ENCODE results near the gene PODN. TPM values are rescaled to one million over a fixed set of nuclear protein-coding genes. Genes with fewer than 3 reads are reported as not detected.

Gene PODN
- total RNA-seq, 4 donors from 2014 or later: 5.1 to 107 (median 19.0) TPM

DNA sequence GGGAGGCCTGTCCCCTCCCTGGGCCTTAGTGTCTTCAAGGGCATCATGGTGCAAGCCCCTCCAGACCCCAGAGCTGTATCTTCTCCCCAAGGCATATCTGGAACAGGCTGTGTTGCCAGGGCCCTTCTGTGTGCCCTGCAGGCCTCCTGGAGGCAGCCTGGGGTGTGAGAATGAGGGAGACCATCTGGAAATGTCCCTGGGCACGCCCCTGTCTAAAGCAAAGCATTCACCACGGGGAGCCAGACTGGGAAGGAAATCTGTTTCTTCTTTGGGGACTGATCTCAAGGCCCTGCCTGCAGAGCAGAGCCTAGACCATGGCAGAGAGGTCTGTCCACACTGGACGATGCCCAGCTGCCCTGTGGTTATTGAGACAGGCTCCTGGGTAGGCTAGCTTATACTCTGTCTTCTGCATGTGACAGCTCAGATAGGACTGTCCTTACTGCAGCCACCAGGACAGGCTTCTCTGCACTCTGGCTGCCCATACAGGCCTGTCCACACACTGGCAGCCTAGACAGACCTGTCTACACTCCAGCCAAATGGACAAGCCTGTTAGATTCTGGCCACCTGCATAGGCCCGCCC, 24.6 kb downstream of the PODN start:
- no peak for TF ChIP-seq POLR2A (IDR thresholded peaks at IDR 0.05)
- Histone ChIP-seq H3K4me1 (peaks cover 0 to 16% (median 0%) of the 10 kb centered on the region in 3 donors), H3K9me3 (no peaks in the 10 kb centered on the region), H3K27me3 (no peaks in the 10 kb centered on the region), H3K27ac (no peak overlapping the region), H3K4me3 (no peak overlapping the region), H3K36me3 (peaks cover 0 to 2% (median 0%) of the 10 kb centered on the region in 3 donors)
- 83% methylated on average over 1 of the region's 4 CpGs; no CpG with 5 or more reads in 1 of the 2 donors for WGBS, 2 donors
- DNase-seq: no peak
- intact Hi-C loops (cut with DNase I): no loop called here

DNA sequence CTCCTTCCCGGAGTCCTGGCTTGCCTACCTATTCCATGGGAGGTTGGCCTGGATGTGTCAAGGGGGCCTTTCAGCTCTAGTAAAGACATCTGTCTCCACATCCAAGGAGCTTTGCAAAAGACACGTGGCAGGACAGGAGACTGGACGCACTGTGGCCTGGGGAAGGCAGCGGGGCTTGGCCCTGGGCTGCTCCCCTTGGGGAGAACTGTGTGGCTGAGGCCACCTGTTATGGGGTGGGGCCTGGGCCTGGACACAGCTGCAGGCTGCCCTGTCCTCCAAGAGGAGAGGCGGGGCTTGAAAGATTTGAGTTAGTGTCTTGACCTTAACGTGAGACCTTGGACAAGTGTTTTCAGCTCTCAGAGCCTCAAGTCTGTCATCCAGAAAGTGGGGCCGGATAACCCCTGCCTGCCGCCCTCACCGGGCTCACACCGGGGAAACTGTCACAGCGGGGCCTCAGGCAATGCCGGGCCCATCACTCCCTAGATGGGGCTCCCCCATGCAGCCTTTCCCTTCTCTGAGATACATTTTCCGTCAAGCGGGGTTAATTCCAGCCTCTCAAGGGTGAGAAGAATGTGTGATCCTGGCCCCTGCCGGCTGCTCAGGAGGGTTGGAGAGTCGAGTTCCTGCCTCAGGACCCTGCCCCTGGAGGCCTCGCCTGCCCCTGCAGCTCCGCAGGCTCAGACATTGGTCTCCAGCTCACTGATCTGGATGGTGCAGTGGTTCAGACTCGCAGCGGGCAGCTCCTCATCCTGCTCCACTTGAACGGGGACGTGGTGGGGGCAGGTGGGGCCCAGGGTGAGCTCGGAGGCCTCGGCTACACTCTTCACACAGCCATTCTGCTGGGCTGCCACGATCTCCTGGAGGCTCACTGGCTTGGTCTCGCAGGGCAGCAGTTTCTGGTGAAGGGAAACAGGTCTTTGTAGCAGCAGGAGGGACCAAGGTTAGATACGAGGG, 25.6 kb downstream of the PODN start:
- TF ChIP-seq, protein P1, sequence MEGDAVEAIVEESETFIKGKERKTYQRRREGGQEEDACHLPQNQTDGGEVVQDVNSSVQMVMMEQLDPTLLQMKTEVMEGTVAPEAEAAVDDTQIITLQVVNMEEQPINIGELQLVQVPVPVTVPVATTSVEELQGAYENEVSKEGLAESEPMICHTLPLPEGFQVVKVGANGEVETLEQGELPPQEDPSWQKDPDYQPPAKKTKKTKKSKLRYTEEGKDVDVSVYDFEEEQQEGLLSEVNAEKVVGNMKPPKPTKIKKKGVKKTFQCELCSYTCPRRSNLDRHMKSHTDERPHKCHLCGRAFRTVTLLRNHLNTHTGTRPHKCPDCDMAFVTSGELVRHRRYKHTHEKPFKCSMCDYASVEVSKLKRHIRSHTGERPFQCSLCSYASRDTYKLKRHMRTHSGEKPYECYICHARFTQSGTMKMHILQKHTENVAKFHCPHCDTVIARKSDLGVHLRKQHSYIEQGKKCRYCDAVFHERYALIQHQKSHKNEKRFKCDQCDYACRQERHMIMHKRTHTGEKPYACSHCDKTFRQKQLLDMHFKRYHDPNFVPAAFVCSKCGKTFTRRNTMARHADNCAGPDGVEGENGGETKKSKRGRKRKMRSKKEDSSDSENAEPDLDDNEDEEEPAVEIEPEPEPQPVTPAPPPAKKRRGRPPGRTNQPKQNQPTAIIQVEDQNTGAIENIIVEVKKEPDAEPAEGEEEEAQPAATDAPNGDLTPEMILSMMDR (IDR thresholded peaks at IDR 0.05): no peak
- TF ChIP-seq POLR2A (IDR thresholded peaks at IDR 0.05): no peak
- H3K27ac ChIP-seq: no peak overlapping the region
- no peaks in the 10 kb centered on the region for H3K36me3 ChIP-seq
- H3K27me3 ChIP-seq: no peaks in the 10 kb centered on the region
- intact Hi-C loops (cut with DNase I): no loop called here
- WGBS, 2 donors: 71% methylated on average over 5 to 13 of the region's 27 CpGs
- peaks cover 0 to 16% (median 0%) of the 10 kb centered on the region in 3 donors for H3K4me1 ChIP-seq
- no peak for DNase-seq
- H3K4me3 ChIP-seq: no peak overlapping the region
- H3K9me3 ChIP-seq: no peaks in the 10 kb centered on the region

DNA sequence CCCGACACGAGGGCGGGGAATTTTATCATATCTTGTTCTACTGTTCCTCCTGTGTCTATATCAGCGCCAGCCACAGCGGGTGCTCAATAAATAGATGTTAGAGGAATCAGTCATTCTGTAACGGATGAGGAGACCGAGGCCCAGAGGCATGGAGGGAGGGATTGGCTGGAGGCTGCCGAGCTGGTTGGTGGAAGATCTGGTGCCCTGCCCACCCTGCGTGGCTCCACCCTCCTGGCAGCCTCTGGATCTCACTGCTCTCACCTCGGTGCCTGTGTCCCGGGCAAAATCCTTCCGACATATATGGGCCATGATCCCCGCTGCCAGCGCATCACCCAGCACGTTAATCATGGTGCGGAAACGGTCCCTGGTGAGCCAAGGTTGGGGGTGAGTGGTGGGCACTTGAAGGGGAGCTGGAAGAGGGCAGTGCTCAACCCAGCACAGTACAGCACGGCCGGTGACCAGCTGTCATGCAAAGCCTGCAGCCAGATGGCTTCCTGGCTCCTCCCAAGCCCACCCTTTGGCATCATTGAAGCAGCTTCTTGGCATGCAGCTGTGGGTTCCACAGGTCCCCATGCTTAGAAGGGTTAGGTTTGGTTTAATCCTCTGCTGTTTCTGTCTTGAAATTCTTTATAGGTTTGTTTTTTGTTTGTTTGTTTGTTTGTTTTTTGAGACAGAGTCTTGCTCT, 26.7 kb downstream of the PODN start:
- DNase-seq: no peak

DNA sequence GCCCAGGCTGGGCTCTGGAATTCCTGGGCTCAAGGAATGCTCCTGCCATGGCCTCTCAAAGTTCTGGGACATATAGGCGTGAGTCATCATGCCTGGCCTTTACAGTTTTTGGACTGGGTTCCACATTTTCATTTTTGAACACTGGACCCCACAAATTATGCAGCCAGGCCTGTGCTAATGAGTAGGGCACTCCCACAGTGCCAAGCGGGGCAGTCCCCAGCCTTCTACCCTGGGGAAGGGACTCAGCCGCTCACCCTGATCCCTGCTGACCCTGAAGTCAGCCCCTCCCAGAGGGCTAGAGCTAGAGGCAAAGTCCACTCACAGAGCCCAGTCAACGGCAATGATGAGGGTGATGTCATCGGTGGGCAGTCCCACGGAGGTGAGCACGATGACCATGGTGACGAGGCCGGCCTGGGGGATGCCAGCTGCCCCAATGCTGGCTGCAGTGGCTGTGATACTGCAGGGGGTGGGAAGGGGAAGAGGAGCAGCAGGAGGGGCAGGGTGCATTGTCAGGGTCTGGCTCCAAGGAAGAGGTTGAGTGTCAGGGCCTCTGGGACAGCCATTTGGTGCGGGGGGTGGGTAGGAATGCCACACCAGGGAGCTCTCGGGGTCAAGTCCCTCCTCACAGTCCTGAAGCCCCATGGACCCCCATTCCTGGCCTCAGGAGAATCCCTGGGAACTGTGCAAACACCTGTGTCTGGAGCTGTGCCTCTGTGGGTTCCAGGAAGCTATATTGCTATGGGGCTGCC, 27.6 kb downstream of the PODN start:
- no peak overlapping the region for H3K4me3 ChIP-seq
- no peak for DNase-seq
- H3K27me3 ChIP-seq: no peaks in the 10 kb centered on the region
- H3K4me1 ChIP-seq: peaks cover 0 to 16% (median 0%) of the 10 kb centered on the region in 3 donors
- H3K9me3 ChIP-seq: no peaks in the 10 kb centered on the region
- 69 to 75% methylated on average over 3 to 8 of the region's 11 CpGs for WGBS, 2 donors
- intact Hi-C loops (cut with DNase I): no loop called here
- TF ChIP-seq, protein P1 (IDR thresholded peaks at IDR 0.05): no peak
- no peak for TF ChIP-seq POLR2A (IDR thresholded peaks at IDR 0.05)
- H3K27ac ChIP-seq: no peak overlapping the region
- H3K36me3 ChIP-seq: no peaks in the 10 kb centered on the region

More for the DNA sequence above, 26.7 kb downstream of the PODN start:
- no peak overlapping the region for H3K27ac ChIP-seq
- H3K9me3 ChIP-seq: no peaks in the 10 kb centered on the region
- intact Hi-C loops (cut with DNase I): no loop called here
- H3K27me3 ChIP-seq: no peaks in the 10 kb centered on the region
- no peak for TF ChIP-seq POLR2A (IDR thresholded peaks at IDR 0.05)
- TF ChIP-seq, protein P1 (IDR thresholded peaks at IDR 0.05): no peak
- no peak overlapping the region for H3K4me3 ChIP-seq
- 84 to 85% methylated on average over 6 to 9 of the region's 19 CpGs for WGBS, 2 donors
- peaks cover 0 to 16% (median 0%) of the 10 kb centered on the region in 3 donors for H3K4me1 ChIP-seq
- H3K36me3 ChIP-seq: no peaks in the 10 kb centered on the region

All from esophagus squamous epithelium (tissue), 5 donors.